ENCODE measurements around the gene UFD1.
A peak's percentile ranks its signal among the peaks of the same experiment; 100 is the strongest.

The UFD1 gene

DNA sequence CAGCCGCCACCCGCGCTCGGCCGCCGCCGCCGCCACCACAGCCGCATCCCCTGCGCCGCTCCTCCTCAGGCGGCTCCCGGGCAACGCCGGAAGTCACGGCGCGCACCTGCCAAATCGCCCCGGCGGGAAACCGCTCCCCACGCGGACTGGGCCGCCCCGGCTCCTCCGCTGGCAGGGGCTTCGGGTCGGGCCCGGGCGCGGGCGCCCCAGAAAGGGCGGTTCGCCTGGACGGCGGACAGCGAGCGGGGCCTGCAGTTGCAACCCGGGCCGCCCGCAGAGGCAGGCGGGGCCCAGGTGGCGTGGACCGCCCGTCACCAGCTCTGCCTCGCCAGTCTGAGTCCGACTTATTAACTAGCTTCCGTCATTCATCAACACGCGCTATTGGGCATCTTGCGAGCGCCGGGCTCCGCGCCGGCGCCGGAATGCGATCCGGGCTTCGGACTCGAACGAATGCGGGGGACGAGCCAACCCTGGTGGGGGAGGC, 47.3 kb downstream of the UFD1 start, which contains the start of gene HIRA:
HIRA (minus strand) TSS at position 85 of the 484 bp plus-strand sequence. CDS start 257 bp downstream, outside the sequence.
- TF ChIP-seq, protein P1, sequence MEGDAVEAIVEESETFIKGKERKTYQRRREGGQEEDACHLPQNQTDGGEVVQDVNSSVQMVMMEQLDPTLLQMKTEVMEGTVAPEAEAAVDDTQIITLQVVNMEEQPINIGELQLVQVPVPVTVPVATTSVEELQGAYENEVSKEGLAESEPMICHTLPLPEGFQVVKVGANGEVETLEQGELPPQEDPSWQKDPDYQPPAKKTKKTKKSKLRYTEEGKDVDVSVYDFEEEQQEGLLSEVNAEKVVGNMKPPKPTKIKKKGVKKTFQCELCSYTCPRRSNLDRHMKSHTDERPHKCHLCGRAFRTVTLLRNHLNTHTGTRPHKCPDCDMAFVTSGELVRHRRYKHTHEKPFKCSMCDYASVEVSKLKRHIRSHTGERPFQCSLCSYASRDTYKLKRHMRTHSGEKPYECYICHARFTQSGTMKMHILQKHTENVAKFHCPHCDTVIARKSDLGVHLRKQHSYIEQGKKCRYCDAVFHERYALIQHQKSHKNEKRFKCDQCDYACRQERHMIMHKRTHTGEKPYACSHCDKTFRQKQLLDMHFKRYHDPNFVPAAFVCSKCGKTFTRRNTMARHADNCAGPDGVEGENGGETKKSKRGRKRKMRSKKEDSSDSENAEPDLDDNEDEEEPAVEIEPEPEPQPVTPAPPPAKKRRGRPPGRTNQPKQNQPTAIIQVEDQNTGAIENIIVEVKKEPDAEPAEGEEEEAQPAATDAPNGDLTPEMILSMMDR (IDR thresholded peaks at IDR 0.05) = no peak
- peak within 1 kb of the TSS; percentile 79 to 95 for H3K27ac ChIP-seq
- peak within 1 kb of the TSS; percentile 81 for H3K4me3 ChIP-seq
- peak; percentile 85 for DNase-seq (ENCODE audit: low spot score)

DNA sequence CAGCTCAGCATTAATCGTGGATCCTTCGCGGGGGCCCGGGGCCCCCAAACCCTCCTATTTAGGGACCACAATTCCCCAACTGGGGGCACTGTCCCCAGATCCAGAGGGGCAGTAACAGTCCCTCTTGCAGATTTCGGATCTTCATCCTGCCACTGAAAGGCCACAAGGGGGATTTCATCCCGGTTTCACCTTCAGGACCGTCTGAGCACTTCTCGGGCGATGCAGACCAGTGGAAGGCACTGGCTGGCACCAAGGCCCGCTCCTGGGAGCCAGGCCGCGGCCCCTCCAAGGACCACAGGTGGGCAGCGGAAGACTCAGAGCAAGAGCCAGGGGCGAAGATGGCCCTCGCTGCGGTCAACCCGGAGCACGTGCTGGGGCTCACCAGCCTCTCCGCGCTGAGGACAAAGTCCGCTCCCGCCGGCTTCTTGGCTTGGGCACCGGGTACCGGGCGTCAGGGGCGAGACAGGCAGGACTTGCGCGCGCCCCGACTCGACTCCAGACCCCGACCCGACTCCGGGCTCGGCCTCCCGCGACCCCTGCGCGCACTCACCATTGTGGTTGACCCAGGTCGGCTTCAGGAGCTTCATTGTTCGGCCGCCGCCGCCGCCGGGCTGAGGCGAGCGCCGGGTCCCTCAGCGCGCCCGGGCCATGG, 48.0 kb downstream of the UFD1 start:
- DNase-seq (ENCODE audit: low spot score) = no peak
- peak overlapping the region; percentile 81 for H3K4me3 ChIP-seq
- TF ChIP-seq, protein P1 (IDR thresholded peaks at IDR 0.05) = no peak
- peak overlapping the region in 1 of 2 donors; percentile 95 for H3K27ac ChIP-seq

DNA sequence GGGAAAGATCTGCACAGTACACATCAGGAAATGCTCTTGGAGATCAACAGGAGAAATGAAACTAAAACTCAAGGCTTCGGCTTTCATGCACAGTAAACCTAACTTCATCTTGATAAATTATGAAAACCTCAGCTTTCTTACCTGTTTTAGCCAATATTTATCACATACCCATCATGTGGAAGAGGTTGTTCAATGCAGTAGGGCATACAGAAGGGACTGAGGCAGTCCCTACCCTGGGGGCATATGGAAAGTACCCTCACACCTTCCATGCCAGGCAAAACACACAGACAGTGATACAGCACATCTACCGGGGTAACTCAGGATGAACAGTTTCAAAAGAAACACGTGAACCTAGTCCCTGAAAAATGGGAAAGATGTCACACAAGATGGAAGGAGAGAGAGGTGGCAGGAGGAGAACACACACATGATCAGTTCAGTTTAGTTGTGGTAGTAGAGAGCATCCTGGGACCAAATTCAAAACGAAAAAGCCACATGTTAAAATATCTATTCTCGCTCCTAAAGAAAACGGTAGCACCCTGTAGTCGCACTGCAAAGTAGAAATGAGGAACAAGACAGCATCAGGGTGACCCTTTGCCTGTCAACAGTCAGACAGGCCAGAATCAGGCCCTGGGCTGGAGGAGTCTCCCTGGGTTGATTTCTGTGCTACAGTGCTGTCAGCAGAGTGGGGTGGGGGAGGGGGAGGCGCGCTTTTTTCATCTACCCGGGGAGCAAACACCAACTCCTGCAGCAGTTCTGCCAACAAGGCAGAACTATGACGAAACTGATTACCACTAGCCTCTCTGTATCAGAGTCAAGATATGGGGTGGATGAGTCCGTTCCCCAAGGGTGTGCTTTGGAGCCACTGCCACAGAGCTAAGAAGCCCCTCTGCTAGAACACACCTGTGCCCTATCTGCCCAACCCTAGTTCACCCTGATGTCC, 48.8 kb downstream of the UFD1 start:
- no peak for DNase-seq (ENCODE audit: low spot score)
- Histone ChIP-seq H3K4me3 (peak overlapping the region; percentile 81), H3K27ac (no peak overlapping the region)
- TF ChIP-seq, protein P1 (IDR thresholded peaks at IDR 0.05) = no peak

DNA sequence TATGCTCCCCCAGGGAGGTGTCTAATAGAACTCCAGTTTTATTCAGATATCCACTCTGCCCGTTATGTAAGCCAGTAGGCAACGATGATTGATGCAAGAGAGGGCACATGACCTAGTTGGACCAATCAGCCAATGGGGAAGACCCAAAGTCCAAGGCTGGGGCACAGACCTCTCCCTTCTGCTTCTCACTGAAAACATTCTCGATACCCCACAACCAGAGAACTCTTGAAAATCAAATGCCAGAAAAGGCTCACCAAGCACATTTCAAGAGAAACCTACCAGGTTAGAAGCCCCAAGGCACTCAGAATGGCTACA, 54.9 kb downstream of the UFD1 start:
- no peak for DNase-seq (ENCODE audit: low spot score)
- TF ChIP-seq, protein P1 (IDR thresholded peaks at IDR 0.05) = no peak
- no peak overlapping the region for H3K4me3 ChIP-seq
- no peak overlapping the region for H3K27ac ChIP-seq

DNA sequence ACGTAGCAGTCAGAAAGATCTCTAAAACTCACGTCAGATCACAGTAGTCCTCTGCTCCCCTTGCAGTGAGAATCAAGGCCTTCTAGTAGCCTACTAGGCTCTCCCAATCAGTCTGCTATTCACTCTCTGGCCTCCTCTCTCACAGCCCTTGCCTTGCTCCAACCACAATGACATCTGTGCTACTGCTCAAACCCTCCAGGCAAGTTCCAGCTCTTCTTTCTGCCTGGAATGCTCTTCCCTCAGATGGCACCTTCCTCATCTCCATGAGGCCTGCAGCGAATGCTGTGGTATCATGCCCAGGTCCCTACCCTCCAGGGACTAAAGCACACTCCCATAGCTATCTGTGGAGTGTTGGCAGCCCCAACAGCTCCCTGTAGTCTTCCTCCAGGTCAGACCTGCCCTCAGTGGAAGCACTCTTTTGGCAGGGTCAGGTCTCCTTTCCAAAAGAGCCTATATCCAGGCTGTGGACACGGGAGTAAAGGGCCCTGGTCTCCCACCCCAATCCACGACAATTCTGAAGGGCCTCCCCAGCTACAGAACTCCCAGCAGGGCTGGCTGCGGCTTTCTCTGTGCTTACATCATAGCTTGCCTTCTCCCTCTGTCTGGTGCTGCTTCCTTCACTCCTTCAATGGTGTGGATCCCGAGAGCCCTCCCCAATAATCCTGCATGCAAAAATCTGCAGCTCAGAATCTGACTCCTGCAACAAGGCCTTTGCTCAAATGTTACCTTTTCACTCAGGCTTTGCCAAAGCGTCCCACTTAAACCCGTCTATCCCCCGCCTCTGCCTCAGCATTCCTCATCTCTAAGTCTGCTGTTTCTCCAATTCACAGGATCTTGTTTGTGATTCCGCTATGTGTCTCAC, 56.3 kb downstream of the UFD1 start:
- no peak overlapping the region for H3K27ac ChIP-seq

DNA sequence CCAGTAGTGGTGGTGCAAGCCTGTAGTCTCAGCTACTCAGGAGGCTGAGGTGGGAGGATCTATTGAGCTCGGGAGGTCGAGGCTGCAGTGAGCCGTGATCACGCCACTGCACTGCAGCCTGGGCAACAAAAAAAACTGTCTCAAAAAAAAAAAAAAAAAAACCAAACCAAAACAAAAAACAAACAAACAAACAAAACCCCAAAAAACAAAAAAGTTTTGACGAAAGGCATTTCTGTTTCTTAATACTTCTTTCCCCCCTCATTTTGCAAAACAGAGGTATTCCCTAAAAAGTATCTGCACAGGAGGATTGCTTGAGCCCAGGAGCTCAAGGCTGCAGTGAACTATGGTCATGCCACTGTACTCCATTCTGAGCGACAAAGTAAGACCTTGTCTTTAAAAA, 58.7 kb downstream of the UFD1 start:
- no peak overlapping the region for H3K4me3 ChIP-seq
- DNase-seq (ENCODE audit: low spot score) = no peak
- H3K27ac ChIP-seq = no peak overlapping the region
- TF ChIP-seq, protein P1 (IDR thresholded peaks at IDR 0.05) = no peak

More for the DNA sequence above, 56.3 kb downstream of the UFD1 start:
- no peak overlapping the region for H3K4me3 ChIP-seq
- TF ChIP-seq, protein P1 (IDR thresholded peaks at IDR 0.05) = no peak
- DNase-seq (ENCODE audit: low spot score) = no peak
